Fibroblast of skin of right biceps (primary cell): Measurements from ENCODE around the gene GET3.
"Not testable (repeated sequence)": the region's sequence is repeated elsewhere in the genome, so short reads cannot be mapped to it uniquely, and the experiment has no call there.

Source experiments
- DNase-seq: peaks from one replicate; pipeline ENCODE4 v3.0.0-alpha.2; 2013

GET3 gene

GRCh38 chr19:12793290-12794195 is 56.2 kb downstream of the GET3 start:
- peak; percentile 94 for DNase-seq

GRCh38 chr19:12794196-12794941 is 57.1 kb downstream of the GET3 start:
- no peak for DNase-seq

GRCh38 chr19:12794971-12795381 is 57.7 kb downstream of the GET3 start:
- no peak for DNase-seq

- DNase-seq, result peak; percentile 77
Observed at GRCh38 chr19:12796146-12797071, 59.1 kb downstream of the GET3 start.

- DNase-seq, result no peak
Observed at GRCh38 chr19:12797141-12797587, 59.9 kb downstream of the GET3 start.

GRCh38 chr19:12797607-12798006 is 60.3 kb downstream of the GET3 start:
- DNase-seq, result not testable (repeated sequence)
